ENCODE measurements around the gene FAM20A. TPM values are rescaled to one million over a fixed set of nuclear protein-coding genes. Genes with fewer than 3 reads are reported as not detected.

FAM20A gene
- 0.93 TPM in 1 of 2 replicates, not detected in the other for total RNA-seq

DNA sequence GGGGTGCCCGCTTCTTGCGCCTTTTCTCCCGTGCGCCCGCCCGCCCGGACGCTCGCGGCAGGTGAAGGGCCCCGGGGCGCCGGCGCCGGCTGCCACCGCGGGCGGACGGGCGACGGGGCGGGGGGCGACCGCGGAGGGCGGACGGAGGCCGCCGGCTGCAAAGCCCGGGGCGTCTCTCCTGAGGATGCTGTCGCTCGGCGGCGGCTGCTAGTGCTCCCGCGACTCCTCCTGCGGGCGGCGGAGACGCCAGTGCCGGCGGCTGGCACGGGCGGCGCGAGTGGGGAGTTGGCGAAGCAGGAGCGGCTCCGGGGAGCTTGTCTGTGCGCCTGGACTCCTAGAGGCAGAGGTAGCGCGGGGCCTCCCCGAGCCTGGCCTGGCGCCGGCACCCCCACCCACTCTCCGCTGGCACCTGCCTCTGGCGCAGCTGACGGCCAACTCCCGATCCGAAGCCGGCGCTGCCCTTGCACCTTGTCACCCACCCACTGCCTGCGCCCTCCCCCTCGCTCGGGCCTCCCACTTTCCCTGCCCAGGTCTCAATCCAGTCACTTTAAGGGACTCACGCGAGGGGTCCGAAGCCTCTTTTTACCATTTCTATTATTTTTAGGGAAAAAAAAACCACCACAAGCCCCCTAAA, at the start of gene FAM20A:
TSS of gene FAM20A (minus strand) at position 437 of the 634 bp plus-strand sequence. CDS start 701 bp downstream, outside the sequence.

DNA sequence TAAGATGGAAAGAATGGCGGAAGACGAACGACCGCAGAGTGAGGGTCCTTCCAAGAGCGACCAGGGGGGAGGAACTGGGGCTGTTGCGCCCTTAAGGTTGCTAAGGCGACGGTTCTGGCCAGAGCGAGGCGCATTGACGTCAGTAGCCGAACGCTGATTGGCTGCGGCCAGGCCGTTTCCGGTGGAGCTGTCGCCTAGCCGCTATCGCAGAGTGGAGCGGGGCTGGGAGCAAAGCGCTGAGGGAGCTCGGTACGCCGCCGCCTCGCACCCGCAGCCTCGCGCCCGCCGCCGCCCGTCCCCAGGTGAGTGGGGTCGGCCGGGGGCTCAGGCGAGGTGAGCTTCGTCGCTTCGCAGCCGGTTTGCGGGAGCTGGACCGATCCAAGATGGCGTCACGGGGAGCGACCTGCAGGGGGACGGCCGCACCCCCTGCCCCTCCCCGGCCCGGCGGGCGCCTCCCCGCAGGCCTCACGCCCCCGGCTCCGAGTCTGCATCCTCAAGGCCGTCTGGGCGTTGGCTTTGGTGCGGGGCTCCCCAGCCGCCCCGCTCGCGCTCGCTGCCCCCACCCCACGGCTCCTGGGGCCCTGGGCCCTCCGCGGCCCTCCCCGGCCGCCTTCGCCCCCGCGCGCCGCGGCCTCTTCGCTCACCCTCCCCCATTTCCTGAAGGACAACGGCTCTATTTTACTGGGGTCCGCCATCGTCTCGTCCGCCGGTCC, 88.8 kb downstream of the FAM20A start, which contains the start of gene PRKAR1A:
TSS of gene PRKAR1A (plus strand) at position 184 of the 713 bp plus-strand sequence. CDS start 2,970 bp downstream, outside the sequence.

Other genes starting within 250 kb of the FAM20A start
- 51.3 and 117 TPM in 2 replicates for gene WIPI1, start 143.9 kb downstream of the FAM20A start, total RNA-seq
- 227 and 263 TPM in 2 replicates for gene PRKAR1A, start 88.9 kb downstream of the FAM20A start, total RNA-seq